Measurements from ENCODE around the gene SORCS2.

SORCS2 gene

GRCh38 chr4:7474320-7474719 is 282.0 kb downstream of the SORCS2 start:
- Histone ChIP-seq H2AFZ (ENCODE audit: low read length) (no peak overlapping the region), H3K27me3 (ENCODE audit: insufficient read depth, low read length) (no peaks in the 10 kb centered on the region), H3K9ac (ENCODE audit: low read length) (no peak overlapping the region), H3K4me2 (ENCODE audit: low read length) (no peak overlapping the region), H3F3A (ENCODE audit: insufficient read depth, low read length) (no peaks in the 10 kb centered on the region), H3K27ac (ENCODE audit: low read depth, low read length, poor library complexity, severe bottlenecking) (no peak overlapping the region), H3K4me1 (ENCODE audit: insufficient read depth, low read length, severe bottlenecking) (no peaks in the 10 kb centered on the region), H3K9me2 (ENCODE audit: low read depth, low read length) (no peaks in the 10 kb centered on the region), H3K36me3 (ENCODE audit: insufficient read depth, low read length) (no peaks in the 10 kb centered on the region), H3K79me2 (ENCODE audit: insufficient read depth, low read length) (no peaks in the 10 kb centered on the region), H4K20me1 (ENCODE audit: insufficient read depth, low read length) (no peaks in the 10 kb centered on the region), H3K9me3 (ENCODE audit: low read length) (no peaks in the 10 kb centered on the region), H3K4me3 (ENCODE audit: low read depth, low read length, poor library complexity, severe bottlenecking) (no peak overlapping the region)
- TF ChIP-seq EZH2 (IDR thresholded peaks at IDR 0.05; ENCODE audit: borderline replicate concordance, low read length), result no peak
- TF ChIP-seq, protein P1, sequence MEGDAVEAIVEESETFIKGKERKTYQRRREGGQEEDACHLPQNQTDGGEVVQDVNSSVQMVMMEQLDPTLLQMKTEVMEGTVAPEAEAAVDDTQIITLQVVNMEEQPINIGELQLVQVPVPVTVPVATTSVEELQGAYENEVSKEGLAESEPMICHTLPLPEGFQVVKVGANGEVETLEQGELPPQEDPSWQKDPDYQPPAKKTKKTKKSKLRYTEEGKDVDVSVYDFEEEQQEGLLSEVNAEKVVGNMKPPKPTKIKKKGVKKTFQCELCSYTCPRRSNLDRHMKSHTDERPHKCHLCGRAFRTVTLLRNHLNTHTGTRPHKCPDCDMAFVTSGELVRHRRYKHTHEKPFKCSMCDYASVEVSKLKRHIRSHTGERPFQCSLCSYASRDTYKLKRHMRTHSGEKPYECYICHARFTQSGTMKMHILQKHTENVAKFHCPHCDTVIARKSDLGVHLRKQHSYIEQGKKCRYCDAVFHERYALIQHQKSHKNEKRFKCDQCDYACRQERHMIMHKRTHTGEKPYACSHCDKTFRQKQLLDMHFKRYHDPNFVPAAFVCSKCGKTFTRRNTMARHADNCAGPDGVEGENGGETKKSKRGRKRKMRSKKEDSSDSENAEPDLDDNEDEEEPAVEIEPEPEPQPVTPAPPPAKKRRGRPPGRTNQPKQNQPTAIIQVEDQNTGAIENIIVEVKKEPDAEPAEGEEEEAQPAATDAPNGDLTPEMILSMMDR (IDR thresholded peaks at IDR 0.05; ENCODE audit: low read length), result no peak

DNA sequence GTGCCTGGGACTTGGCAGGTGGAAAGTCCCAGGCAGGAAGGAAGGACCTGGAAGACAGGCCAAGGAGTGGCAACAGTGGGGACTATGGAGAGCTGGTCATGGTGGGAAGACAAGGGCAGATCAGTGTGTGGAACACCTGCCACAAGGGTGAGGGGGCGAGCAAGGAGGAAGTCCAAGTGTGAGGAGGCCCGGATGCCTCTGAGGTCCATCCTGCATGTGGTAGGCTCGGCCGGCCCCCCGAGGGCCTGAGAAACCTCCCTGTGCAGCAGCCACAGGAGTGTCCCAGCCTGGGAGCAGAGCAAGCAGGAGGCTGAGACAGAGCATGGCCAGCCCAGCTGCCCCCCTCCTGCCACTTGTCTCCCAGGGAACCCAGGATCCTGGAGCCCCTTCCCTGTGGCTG is 282.9 kb downstream of the SORCS2 start:
- Histone ChIP-seq H3K9me2 (ENCODE audit: low read depth, low read length) (no peaks in the 10 kb centered on the region), H3K4me2 (ENCODE audit: low read length) (no peak overlapping the region), H3K79me2 (ENCODE audit: insufficient read depth, low read length) (no peaks in the 10 kb centered on the region), H3K27ac (ENCODE audit: low read depth, low read length, poor library complexity, severe bottlenecking) (no peak overlapping the region), H3K9me3 (ENCODE audit: low read length) (no peaks in the 10 kb centered on the region), H3K27me3 (ENCODE audit: insufficient read depth, low read length) (no peaks in the 10 kb centered on the region), H3K9ac (ENCODE audit: low read length) (no peak overlapping the region), H3K4me3 (ENCODE audit: low read depth, low read length, poor library complexity, severe bottlenecking) (no peak overlapping the region), H3F3A (ENCODE audit: insufficient read depth, low read length) (no peaks in the 10 kb centered on the region), H3K4me1 (ENCODE audit: insufficient read depth, low read length, severe bottlenecking) (no peaks in the 10 kb centered on the region), H4K20me1 (ENCODE audit: insufficient read depth, low read length) (no peaks in the 10 kb centered on the region), H2AFZ (ENCODE audit: low read length) (no peak overlapping the region), H3K36me3 (ENCODE audit: insufficient read depth, low read length) (no peaks in the 10 kb centered on the region)
- TF ChIP-seq, protein P1 (IDR thresholded peaks at IDR 0.05; ENCODE audit: low read length), result no peak
- TF ChIP-seq EZH2 (IDR thresholded peaks at IDR 0.05; ENCODE audit: borderline replicate concordance, low read length), result no peak

GRCh38 chr4:7476820-7477219 is 284.5 kb downstream of the SORCS2 start:
- H3K27me3 ChIP-seq (ENCODE audit: insufficient read depth, low read length), result no peaks in the 10 kb centered on the region
- H3K9me2 ChIP-seq (ENCODE audit: low read depth, low read length), result no peaks in the 10 kb centered on the region
- H3K79me2 ChIP-seq (ENCODE audit: insufficient read depth, low read length), result no peaks in the 10 kb centered on the region
- no peak overlapping the region for H3K9ac ChIP-seq (ENCODE audit: low read length)
- no peaks in the 10 kb centered on the region for H3K4me1 ChIP-seq (ENCODE audit: insufficient read depth, low read length, severe bottlenecking)
- no peak overlapping the region for H3K27ac ChIP-seq (ENCODE audit: low read depth, low read length, poor library complexity, severe bottlenecking)
- no peak overlapping the region for H2AFZ ChIP-seq (ENCODE audit: low read length)
- no peaks in the 10 kb centered on the region for H3K36me3 ChIP-seq (ENCODE audit: insufficient read depth, low read length)
- no peak overlapping the region for H3K4me3 ChIP-seq (ENCODE audit: low read depth, low read length, poor library complexity, severe bottlenecking)
- TF ChIP-seq, protein P1 (IDR thresholded peaks at IDR 0.05; ENCODE audit: low read length), result no peak
- TF ChIP-seq EZH2 (IDR thresholded peaks at IDR 0.05; ENCODE audit: borderline replicate concordance, low read length), result no peak
- H3K9me3 ChIP-seq (ENCODE audit: low read length), result no peaks in the 10 kb centered on the region
- no peak overlapping the region for H3K4me2 ChIP-seq (ENCODE audit: low read length)
- H3F3A ChIP-seq (ENCODE audit: insufficient read depth, low read length), result no peaks in the 10 kb centered on the region
- no peaks in the 10 kb centered on the region for H4K20me1 ChIP-seq (ENCODE audit: insufficient read depth, low read length)

All from OCI-LY1 (cell line).